Urothelium cell line (cell line): Measurements from ENCODE around the gene SHANK3.
"Not testable (repeated sequence)": the region's sequence is repeated elsewhere in the genome, so short reads cannot be mapped to it uniquely, and the experiment has no call there.

Experiments used
- DNase-seq: peaks from one replicate; pipeline ENCODE4 v3.0.0; 2011; ENCODE audit warnings: low spot score, mixed read lengths
- FAIRE-seq: peaks from 2 replicates; lab custom pipeline; 2011; peaks lifted over from hg19 to GRCh38; lab: Jason Lieb, UNC

SHANK3 gene

GRCh38 chr22:50672471-50673230 lies at the start of gene SHANK3:
SHANK3 (plus strand) TSS chr22:50672823.
- peak; percentile 12 for DNase-seq
- FAIRE-seq = no peak

GRCh38 chr22:50624347-50625130 lies 48.1 kb upstream of the SHANK3 start:
- no peak for FAIRE-seq

GRCh38 chr22:50625131-50625567 lies 47.5 kb upstream of the SHANK3 start:
- no peak for DNase-seq
- FAIRE-seq = no peak

More at GRCh38 chr22:50624347-50625130, 48.1 kb upstream of the SHANK3 start:
- DNase-seq = no peak

GRCh38 chr22:50625568-50626313 lies 46.9 kb upstream of the SHANK3 start:
- FAIRE-seq (no peak), DNase-seq (no peak)

DNA sequence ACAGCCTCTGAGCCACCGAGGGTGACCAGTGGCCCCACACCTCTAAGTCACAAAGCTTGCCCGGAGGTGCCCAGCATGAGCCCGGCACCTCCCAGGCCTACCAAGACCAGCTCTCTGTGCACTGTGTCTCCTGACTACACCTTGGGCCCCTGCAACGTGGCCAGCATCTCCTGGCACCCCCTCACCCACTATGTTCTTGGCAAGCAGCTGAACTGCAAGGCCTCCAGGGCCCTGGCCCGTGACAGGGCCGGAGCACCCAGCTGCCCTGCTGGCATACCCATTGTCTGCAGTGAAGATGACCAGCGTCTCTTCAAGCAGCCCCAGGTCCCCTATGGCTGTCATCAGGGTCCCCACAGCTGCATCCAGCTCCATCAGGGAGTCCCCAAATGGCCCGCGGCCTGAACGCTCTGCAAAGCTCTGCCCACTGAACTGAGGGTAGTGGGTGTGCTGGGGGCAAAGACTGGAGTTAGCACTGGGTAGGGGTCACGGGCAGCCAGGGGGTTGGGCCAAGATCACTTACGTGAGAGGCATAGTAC lies 46.2 kb upstream of the SHANK3 start:
- no peak for FAIRE-seq

DNA sequence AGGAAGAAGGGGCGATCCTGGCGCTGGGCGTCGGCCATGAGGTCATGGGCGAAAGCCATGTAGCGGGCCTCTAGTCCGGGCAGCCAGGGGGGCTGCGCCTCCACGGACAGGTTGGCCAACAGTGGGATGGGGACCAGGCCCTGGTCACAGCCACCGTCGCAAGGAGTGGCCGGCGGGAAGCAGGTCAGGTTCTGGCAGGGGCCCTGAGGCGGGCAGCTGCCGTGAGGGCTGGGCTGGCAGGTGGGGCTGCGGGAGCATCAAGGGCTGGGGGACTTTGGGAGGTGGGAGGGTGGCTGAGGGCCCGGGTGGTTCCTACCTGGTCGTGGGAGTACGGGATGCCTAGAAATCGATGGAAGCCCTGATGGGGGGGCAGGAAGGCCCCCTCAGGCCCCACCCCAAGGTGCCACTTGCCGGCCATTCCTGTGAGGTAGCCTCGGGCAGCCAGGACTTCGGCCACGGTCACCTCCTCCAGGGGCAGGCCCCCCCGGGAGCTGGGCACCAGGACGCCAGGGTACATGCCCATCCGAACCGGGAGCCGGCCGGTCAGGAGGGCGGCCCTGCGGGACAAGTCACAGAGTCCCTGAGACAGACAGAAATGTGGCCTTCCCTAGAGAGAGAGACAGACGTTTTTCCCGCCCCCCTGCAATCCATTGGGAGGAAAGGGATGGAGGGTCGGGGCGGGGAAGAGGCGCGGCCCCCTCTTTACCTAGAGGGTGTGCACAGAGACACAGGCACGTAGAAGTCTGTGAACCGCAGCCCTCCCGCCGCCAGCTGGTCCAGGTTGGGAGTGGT lies 45.6 kb upstream of the SHANK3 start:
- no peak for DNase-seq
- FAIRE-seq = no peak

More for the DNA sequence above, 46.2 kb upstream of the SHANK3 start:
- DNase-seq = no peak

DNA sequence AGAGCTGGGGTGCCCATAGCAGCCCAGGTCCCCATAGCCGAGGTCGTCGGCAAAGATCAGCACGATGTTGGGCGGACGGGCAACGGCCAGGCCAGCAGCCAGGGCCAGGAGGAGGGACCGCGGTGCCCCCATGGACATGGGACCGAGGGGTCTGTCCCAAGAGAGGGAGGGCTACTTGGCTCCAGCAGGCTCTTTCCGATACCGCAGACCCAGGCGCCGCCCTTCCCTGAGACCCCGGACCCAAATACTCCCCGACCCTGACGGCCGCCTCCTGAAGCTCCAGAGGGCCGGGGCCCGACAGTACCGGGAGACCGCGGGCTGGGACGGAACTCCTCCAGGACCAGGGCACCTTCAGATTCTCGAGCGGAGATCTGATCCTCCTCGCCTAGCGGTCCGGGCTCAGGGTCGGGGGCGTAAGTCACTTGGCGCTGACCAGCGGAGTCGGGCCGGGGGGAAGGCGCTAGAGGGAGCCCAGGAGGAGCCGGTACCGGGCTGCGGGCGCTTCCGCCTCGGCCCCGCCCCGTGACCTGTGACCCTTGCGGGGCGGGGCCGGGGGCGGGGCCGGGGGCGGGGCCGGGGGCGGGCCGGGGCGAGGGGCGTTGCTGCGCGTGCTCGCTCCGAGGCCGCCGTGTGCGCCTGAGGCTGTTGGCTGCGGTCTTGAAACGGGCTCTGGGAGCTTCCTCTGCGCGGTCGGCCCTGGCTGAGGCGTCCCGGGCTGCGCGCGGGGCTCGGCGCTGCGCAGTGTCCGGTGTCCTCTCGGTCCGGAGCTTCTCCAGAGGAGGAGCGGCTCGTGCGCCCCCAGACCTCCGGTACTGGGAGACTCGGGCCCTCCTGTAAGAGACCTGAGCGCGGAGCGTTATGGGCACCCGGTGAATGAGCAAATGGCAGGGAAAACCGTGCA lies 44.7 kb upstream of the SHANK3 start, which contains the start of gene ARSA:
Gene ARSA (minus strand): TSS at position 511 of the 901 bp plus-strand sequence. CDS start 373 bp downstream, at position 138.
- FAIRE-seq = peak; percentile 65
- DNase-seq = peak; percentile 94

GRCh38 chr22:50628543-50629134 lies 44.0 kb upstream of the SHANK3 start:
- DNase-seq (no peak), FAIRE-seq (peak; percentile 99)

DNA sequence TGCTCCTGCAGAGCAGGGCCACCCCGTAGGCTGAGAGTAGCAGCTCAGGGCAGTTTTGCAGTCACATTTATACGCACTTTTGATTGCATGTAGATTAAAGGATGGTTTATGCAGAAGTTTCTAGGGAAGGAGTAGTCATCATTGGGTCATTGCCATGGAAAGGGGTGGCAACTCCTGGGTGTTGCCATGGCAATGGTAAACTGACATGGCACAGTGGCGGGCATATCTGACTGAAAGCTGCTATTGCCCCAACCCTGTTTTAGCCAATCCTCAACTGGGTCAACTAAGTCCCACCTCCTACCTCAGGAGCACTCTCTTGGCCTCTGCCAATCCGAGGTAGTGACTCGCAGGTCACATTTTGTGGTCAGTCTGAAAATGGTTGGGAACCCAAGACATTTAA lies 42.2 kb upstream of the SHANK3 start:
- FAIRE-seq (no peak), DNase-seq (no peak)

DNA sequence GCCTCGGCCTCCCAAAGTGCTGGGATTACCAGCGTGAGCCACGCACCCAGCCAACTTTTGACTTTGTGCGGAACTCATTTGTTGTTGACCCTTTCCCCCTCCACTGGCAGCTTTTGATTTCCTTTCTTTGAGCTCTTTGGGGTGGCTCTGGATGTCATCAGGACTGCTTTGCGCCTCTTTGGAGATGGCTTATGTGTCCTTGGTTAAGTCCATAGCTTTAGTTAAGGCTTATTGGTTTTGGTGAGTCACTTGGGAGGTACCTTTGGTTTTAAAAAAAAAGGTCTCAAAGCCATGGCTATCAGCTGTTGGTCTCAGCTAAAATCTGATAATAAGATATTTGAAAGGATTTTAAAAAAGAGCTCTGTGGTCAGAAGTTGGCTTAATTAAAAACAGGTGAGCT lies 39.5 kb upstream of the SHANK3 start:
- DNase-seq = no peak
- no peak for FAIRE-seq

GRCh38 chr22:50633771-50634170 lies 38.9 kb upstream of the SHANK3 start:
- FAIRE-seq = no peak
- no peak for DNase-seq

DNA sequence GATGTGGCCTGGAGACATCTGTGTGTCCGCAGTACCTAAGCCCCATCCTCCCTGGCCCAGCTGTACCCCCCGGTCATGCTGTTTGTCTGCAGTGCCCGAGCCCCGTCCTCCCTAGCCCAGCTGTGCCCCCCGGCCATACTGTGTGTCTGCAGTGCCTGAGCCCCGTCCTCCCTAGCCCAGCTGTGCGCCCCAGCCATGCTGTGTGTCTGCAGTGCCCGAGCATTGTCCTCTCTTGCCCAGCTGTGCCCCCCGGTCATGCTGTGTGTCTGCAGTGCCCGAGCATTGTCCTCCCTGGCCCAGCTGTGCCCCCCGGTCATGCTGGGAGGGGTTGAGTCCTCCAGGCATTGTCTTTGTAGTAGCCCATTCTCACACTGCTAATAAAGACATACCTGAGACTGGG lies 37.0 kb upstream of the SHANK3 start:
- FAIRE-seq = no peak
- DNase-seq = no peak

DNA sequence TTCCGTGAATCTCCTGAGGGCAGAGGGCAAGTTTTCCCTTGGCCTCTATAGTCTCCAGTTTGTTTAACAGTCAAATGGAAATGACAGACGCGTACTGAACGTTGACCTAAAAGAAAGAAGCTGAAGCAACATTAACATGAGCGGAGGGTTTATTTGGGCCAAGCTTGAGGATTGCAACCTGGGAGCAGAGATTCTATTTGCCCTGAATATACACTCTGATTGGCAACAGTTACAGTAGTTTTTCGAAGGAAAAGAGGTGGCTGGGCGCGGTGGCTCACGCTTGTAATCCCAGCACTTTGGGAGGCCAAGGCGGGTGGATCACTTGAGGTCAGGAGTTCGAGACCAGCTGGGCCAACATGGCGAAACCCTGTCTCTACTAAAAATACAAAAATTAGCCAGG lies 32.3 kb upstream of the SHANK3 start:
- DNase-seq, FAIRE-seq: not testable (repeated sequence)

DNA sequence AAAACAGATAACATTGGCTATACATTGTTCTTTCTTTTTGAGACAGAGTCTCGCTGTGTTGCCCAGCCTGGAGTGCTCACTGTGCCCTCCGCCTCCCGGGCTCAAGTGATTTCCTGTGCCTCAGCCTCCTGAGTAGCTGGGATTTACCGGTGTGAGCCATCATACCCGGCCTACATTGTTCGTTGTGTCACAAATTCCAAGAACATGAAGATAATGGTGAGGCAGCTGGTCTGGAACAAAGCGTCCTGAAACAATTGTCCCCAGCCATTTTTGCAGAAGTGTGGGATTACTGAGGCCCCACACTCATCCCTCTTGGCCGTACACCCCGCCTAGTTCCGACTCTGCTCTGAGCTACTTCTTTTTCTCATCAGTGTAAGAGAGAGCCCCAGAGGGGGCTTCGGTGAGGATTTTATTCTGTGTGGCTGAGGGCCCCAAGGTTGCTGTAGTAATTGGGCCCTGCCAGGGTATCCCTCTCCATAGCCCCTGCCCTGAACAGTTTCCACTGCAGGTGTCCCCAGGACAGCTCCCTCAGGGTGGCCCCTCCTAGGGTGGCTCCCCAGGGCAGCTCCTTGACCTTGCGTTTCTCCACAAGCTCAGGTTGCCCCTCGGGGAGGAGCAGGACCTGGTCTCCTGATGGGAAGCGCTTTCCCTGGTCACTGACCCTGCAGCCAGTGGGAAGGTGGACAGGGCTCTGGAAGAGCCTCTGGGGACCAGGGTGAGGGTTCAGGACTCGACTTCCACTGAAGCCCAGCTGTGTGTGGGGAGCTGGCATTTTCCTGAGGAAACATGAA lies 31.6 kb upstream of the SHANK3 start:
- no peak for DNase-seq
- FAIRE-seq = no peak

DNA sequence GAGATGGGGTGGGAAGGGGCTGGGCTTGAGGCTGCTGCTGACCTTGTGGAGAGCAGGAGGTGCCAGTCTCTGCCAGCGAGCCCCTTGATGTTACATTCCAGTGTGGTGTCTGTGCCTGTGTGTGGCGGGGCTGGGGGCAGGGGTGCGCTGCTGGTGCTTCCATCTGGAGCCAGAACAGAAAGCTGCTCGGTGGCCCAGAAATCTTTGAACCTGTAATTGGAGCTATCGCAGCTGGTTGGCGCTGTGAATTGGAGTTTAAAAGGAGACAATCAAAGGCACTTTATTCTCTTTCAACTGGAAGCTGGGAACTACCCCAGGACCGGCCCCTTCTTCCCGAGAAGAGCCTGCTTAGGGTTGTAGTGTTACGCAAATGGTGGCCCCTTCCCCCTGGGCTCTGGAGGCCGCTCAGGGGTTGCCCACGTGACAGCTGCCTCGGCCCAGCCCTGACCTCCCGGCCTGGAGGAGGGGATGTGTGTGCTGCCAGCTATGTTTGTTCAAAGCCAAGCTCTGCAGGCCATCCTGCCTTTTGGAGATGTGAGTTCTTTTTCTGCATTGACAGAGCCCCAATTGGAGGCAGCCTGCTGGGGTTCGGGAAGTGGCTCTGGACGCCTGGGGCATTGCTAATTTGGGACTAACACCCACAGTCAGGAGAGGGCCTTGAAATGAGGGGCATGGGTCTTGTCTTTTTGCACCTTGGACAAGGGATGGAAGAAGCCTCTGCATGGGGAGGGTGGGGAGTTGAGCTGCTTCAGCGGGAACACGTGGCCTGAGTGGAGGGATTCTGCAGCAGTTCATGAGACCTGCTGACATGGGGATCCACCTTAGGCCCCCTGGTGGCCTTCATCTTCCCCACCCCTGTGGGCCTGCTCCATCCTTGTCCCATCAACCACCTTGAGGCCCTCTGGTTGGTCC lies 30.7 kb upstream of the SHANK3 start:
- FAIRE-seq (no peak), DNase-seq (no peak)

- FAIRE-seq = peak; percentile 98
- not testable (repeated sequence) for DNase-seq
Measured at GRCh38 chr22:50643021-50643820, 29.4 kb upstream of the SHANK3 start.
